ENCODE measurements around the gene SLAMF1. TPM values are rescaled to one million over a fixed set of nuclear protein-coding genes. Genes with fewer than 3 reads are reported as not detected.

Gene SLAMF1
- total RNA-seq, 2 donors from 2014 or later, result not detected

GRCh38 chr1:160671603-160672517 lies 25.0 kb upstream of the SLAMF1 start:
- ATAC-seq, result no peak
- Histone ChIP-seq H3K4me1 (peaks cover 3% of the 10 kb centered on the region), H3K4me3 (no peak overlapping the region), H3K9me3 (no peaks in the 10 kb centered on the region), H3K36me3 (replicated peaks in 1 of 2; ENCODE audit: insufficient read depth in 1 of 2, low read depth in 2 of 2) (no peaks in the 10 kb centered on the region), H3K27ac (no peak overlapping the region), H3K27me3 (peaks cover 0 to 7% of the 10 kb centered on the region in 2 donors)
- TF ChIP-seq CTCF (IDR thresholded peaks at IDR 0.05) (no peak), POLR2A (IDR thresholded peaks at IDR 0.05) (no peak)
- 54 to 56% methylated on average over 3 of the region's 3 CpGs for WGBS, 2 donors
- DNase-seq, result no peak
- intact Hi-C loops (cut with DNase I), result no loop called here

DNA sequence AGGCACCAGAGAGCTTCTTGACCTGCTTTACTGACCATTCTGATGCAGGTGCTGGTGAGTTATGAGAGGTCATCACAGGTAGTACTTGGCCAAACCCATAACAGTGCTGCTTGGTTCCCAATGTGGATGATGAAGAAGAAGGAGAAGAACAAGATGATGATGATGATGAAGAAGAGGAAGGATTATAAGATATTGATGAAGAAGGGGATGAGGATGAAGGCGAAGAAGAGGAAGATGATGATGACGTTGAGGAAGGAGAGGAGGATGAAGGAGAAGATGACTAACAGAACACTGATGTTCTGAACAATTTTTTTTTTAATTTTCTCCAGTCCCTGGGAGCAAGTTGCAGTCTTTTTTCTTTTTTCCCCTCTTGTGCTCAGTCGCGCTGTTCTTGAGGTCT lies 23.9 kb upstream of the SLAMF1 start:
- H3K27ac ChIP-seq, result no peak overlapping the region
- ATAC-seq, result no peak
- H3K27me3 ChIP-seq, result peaks cover 0 to 7% of the 10 kb centered on the region in 2 donors
- intact Hi-C loops (cut with DNase I), result no loop called here
- no peak for TF ChIP-seq POLR2A (IDR thresholded peaks at IDR 0.05)
- no peak for TF ChIP-seq CTCF (IDR thresholded peaks at IDR 0.05)
- no peak overlapping the region for H3K4me3 ChIP-seq
- no peaks in the 10 kb centered on the region for H3K9me3 ChIP-seq
- H3K4me1 ChIP-seq, result peaks cover 3% of the 10 kb centered on the region
- DNase-seq, result no peak
- no peaks in the 10 kb centered on the region for H3K36me3 ChIP-seq (replicated peaks in 1 of 2; ENCODE audit: insufficient read depth in 1 of 2, low read depth in 2 of 2)
- 76 to 79% methylated on average over 4 of the region's 4 CpGs for WGBS, 2 donors

- Histone ChIP-seq H3K9me3 (no peaks in the 10 kb centered on the region), H3K36me3 (replicated peaks in 1 of 2; ENCODE audit: insufficient read depth in 1 of 2, low read depth in 2 of 2) (no peaks in the 10 kb centered on the region), H3K4me3 (no peak overlapping the region), H3K4me1 (no peaks in the 10 kb centered on the region), H3K27me3 (peaks cover 0 to 7% of the 10 kb centered on the region in 2 donors), H3K27ac (no peak overlapping the region)
- intact Hi-C loops (cut with DNase I), result no loop called here
- no peak for DNase-seq
- ATAC-seq, result no peak
- WGBS, 2 donors, result 93 to 95% methylated on average over 20 of the region's 20 CpGs
- TF ChIP-seq CTCF (IDR thresholded peaks at IDR 0.05) (no peak), POLR2A (IDR thresholded peaks at IDR 0.05) (no peak)
These were observed 23.0 kb upstream of the SLAMF1 start for GRCh38 chr1:160669802-160670201.

DNA sequence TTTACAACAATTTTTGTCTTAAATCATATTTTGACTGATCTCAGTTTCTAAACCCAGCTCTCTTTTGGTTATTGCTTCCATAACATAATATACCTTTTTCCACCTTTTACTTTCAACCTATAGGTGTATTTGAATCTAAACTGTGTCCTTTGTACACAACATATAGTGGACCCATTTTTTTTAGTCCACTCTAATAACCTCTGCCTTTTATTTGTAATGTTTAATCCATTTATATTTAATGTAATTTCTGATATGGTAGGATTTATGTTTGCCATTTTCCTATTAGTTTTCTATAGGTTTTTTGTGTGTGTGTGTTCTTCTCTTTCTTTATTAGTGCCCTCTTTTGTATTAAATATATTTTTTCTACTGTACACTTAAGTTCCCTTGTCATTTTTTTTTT lies 22.4 kb upstream of the SLAMF1 start:
- DNase-seq (no peak), ATAC-seq (no peak)
- peaks cover 0 to 4% of the 10 kb centered on the region in 2 donors for H3K27me3 ChIP-seq
- intact Hi-C loops (cut with DNase I), result no loop called here
- no peak overlapping the region for H3K4me3 ChIP-seq
- H3K27ac ChIP-seq, result no peak overlapping the region
- H3K9me3 ChIP-seq, result no peaks in the 10 kb centered on the region
- H3K36me3 ChIP-seq (replicated peaks in 1 of 2; ENCODE audit: insufficient read depth in 1 of 2, low read depth in 2 of 2), result no peaks in the 10 kb centered on the region
- no peaks in the 10 kb centered on the region for H3K4me1 ChIP-seq
- TF ChIP-seq POLR2A (IDR thresholded peaks at IDR 0.05) (no peak), CTCF (IDR thresholded peaks at IDR 0.05) (no peak)

DNA sequence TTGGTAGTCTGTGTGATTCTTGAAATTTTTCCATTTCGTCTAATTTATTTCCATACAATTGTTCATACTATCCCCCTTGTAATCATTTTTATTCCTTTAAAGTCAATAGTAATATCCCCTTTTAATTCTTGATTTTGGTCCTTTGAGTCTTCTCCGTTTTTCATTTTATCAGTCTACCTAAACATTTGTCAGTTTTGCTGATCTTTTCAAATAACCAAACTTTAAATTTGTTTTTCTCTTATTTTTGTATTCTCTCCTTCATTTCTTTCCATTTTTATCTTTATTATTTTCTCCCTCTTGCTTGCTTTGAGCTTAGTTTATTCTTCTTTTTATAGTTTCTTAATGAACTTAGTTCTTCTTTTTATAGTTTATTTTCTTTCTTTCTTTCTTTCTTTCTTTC lies 21.1 kb upstream of the SLAMF1 start:
- intact Hi-C loops (cut with DNase I), result no loop called here
- no peaks in the 10 kb centered on the region for H3K27me3 ChIP-seq
- H3K9me3 ChIP-seq, result no peaks in the 10 kb centered on the region
- no peak for DNase-seq
- no peak overlapping the region for H3K27ac ChIP-seq
- H3K4me1 ChIP-seq, result no peaks in the 10 kb centered on the region
- no peak for TF ChIP-seq POLR2A (IDR thresholded peaks at IDR 0.05)
- no peak for TF ChIP-seq CTCF (IDR thresholded peaks at IDR 0.05)
- H3K36me3 ChIP-seq (replicated peaks in 1 of 2; ENCODE audit: insufficient read depth in 1 of 2, low read depth in 2 of 2), result no peaks in the 10 kb centered on the region
- 69 to 71% methylated on average over 2 of the region's 2 CpGs for WGBS, 2 donors
- ATAC-seq, result no peak
- H3K4me3 ChIP-seq, result no peak overlapping the region

All from body of pancreas (tissue), 4 donors.